ENCODE measurements around the gene BZW2.
A peak's percentile ranks its signal among the peaks of the same experiment; 100 is the strongest.
"Not testable (repeated sequence)": the region's sequence is repeated elsewhere in the genome, so short reads cannot be mapped to it uniquely, and the experiment has no call there.

Gene BZW2

GRCh38 chr7:16675277-16675676 lies 29.3 kb downstream of the BZW2 start:
- DNase-seq = no peak

- DNase-seq = no peak
Observed at GRCh38 chr7:16677978-16678494, 32.1 kb downstream of the BZW2 start.

- not testable (repeated sequence) for DNase-seq
Observed at GRCh38 chr7:16678645-16679566, 32.9 kb downstream of the BZW2 start.

GRCh38 chr7:16684935-16685334 lies 39.0 kb downstream of the BZW2 start:
- no peak for DNase-seq

- no peak for DNase-seq
Observed at GRCh38 chr7:16685535-16685934, 39.6 kb downstream of the BZW2 start.

- DNase-seq = no peak
Observed at GRCh38 chr7:16688249-16688648, 42.3 kb downstream of the BZW2 start.

GRCh38 chr7:16691241-16691640 lies 45.3 kb downstream of the BZW2 start:
- no peak for DNase-seq

- no peak for DNase-seq
Observed at GRCh38 chr7:16693601-16694318, 47.8 kb downstream of the BZW2 start.

- no peak for DNase-seq
Observed at GRCh38 chr7:16694806-16695205, 48.8 kb downstream of the BZW2 start.

- peak; percentile 18 for DNase-seq
Observed at GRCh38 chr7:16695621-16696237, 49.7 kb downstream of the BZW2 start.

GRCh38 chr7:16697507-16698199 lies 51.7 kb downstream of the BZW2 start:
- DNase-seq = no peak

GRCh38 chr7:16698200-16698905 lies 52.4 kb downstream of the BZW2 start:
- DNase-seq = no peak

GRCh38 chr7:16702441-16702840 lies 56.5 kb downstream of the BZW2 start:
- DNase-seq = no peak

- DNase-seq = no peak
Observed at GRCh38 chr7:16708511-16708910, 62.5 kb downstream of the BZW2 start.

GRCh38 chr7:16708980-16709379 lies 63.0 kb downstream of the BZW2 start:
- peak; percentile 81 for DNase-seq

- no peak for DNase-seq
Observed at GRCh38 chr7:16710651-16711050, 64.7 kb downstream of the BZW2 start.

GRCh38 chr7:16711730-16712129 lies 65.7 kb downstream of the BZW2 start:
- DNase-seq = no peak

- DNase-seq = no peak
Observed at GRCh38 chr7:16712916-16713315, 66.9 kb downstream of the BZW2 start.

GRCh38 chr7:16715928-16716327 lies 69.9 kb downstream of the BZW2 start:
- DNase-seq = no peak

GRCh38 chr7:16718111-16718656 lies 72.2 kb downstream of the BZW2 start:
- no peak for DNase-seq

- no peak for DNase-seq
Observed at GRCh38 chr7:16719699-16720098, 73.7 kb downstream of the BZW2 start.

- no peak for DNase-seq
Observed at GRCh38 chr7:16721541-16721940, 75.6 kb downstream of the BZW2 start.
